Suprapubic skin (tissue), 4 donors: ENCODE results near the gene TMEM178A.

Experiments
- CTCF ChIP-seq, 2 donors: fragments of 200-600 bp in 1 of 2; fragments of 450-650 bp in 1 of 2; sonication (generic) in 1 of 2; IDR thresholded peaks; one replicate each; pipeline ENCODE4 v1.5.1; 2016 to 2019; ENCODE audit warnings: antibody characterized with exemption in 2 of 2, mild to moderate bottlenecking in 1 of 2, moderate library complexity in 1 of 2
- EP300 ChIP-seq: sonication (generic); formaldehyde crosslinking; IDR thresholded peaks from one replicate; pipeline ENCODE4 v1.6.1; 2017; ENCODE audit warnings: antibody characterized with exemption
- POLR2A ChIP-seq, 2 donors: fragments of 450-650 bp; IDR thresholded peaks; one replicate each; pipeline ENCODE4 v1.6.1; 2017; ENCODE audit warnings: antibody characterized with exemption in 2 of 2, mild to moderate bottlenecking in 2 of 2, moderate library complexity in 2 of 2
- POLR2AphosphoS5 ChIP-seq, 3 donors: sonication (generic); formaldehyde crosslinking; IDR thresholded peaks; one replicate each; pipeline ENCODE4 v1.6.1; 2017; ENCODE audit warnings: antibody characterized with exemption in 3 of 3

- TF ChIP-seq CTCF (IDR thresholded peaks at IDR 0.05) (no peak), POLR2A (IDR thresholded peaks at IDR 0.05) (no peak), EP300 (no peak), POLR2AphosphoS5 (IDR thresholded peaks at IDR 0.05) (no peak)
Measured at GRCh38 chr2:39683022-39683699, 17.4 kb downstream of the TMEM178A start.
